Body of pancreas (tissue), 4 donors: ENCODE data around the gene KCNJ10.

ENCODE experiments used
- POLR2A ChIP-seq, 3 donors: fragments of 450-650 bp; IDR thresholded peaks; one replicate each; pipeline ENCODE4 v1.6.1; 2016; ENCODE audit warnings: antibody characterized with exemption in 3 of 3, mild to moderate bottlenecking in 2 of 3
- TF ChIP-seq, protein P1 (sequence below), 7 experiments: fragments of 450-650 bp in 4 of 7; fragments of 200-600 bp in 3 of 7; sonication (generic) in 3 of 7; IDR thresholded peaks; one replicate each; pipeline ENCODE4 v1.5.1; 2016 to 2019; ENCODE audit warnings: antibody characterized with exemption in 7 of 7

- no peak for TF ChIP-seq POLR2A (IDR thresholded peaks at IDR 0.05)
- TF ChIP-seq, protein P1, sequence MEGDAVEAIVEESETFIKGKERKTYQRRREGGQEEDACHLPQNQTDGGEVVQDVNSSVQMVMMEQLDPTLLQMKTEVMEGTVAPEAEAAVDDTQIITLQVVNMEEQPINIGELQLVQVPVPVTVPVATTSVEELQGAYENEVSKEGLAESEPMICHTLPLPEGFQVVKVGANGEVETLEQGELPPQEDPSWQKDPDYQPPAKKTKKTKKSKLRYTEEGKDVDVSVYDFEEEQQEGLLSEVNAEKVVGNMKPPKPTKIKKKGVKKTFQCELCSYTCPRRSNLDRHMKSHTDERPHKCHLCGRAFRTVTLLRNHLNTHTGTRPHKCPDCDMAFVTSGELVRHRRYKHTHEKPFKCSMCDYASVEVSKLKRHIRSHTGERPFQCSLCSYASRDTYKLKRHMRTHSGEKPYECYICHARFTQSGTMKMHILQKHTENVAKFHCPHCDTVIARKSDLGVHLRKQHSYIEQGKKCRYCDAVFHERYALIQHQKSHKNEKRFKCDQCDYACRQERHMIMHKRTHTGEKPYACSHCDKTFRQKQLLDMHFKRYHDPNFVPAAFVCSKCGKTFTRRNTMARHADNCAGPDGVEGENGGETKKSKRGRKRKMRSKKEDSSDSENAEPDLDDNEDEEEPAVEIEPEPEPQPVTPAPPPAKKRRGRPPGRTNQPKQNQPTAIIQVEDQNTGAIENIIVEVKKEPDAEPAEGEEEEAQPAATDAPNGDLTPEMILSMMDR (IDR thresholded peaks at IDR 0.05): no peak
Observed at GRCh38 chr1:159949123-159949522, 120.8 kb downstream of the KCNJ10 start.
